Measurements from ENCODE around the gene CAPN15. TPM values are rescaled to one million over a fixed set of nuclear protein-coding genes. Genes with fewer than 3 reads are reported as not detected.

Gene CAPN15
- total and polyA plus RNA-seq, 3 donors from 2014 or later, result 48.0 to 115 (median 108) TPM

GRCh38 chr16:537415-538335, 10.2 kb downstream of the CAPN15 start:
- Histone ChIP-seq H3K27me3 (no peaks in the 10 kb centered on the region), H3K4me3 (no peak overlapping the region), H3K9me3 (no peaks in the 10 kb centered on the region), H3K4me1 (peaks cover 16% of the 10 kb centered on the region), H3K36me3 (ENCODE audit: low read depth, missing control alignments) (no peaks in the 10 kb centered on the region), H3K27ac (no peak overlapping the region)
- 96% methylated on average over 52 to 60 of the region's 60 CpGs for WGBS, 2 donors
- TF ChIP-seq POLR2A (IDR thresholded peaks at IDR 0.05) (no peak), CTCF (IDR thresholded peaks at IDR 0.05) (no peak)
- no peak for DNase-seq
- intact Hi-C loops (cut with DNase I; ENCODE audit: low total_unique reads), result no loop called here

GRCh38 chr16:539901-540530, 12.5 kb downstream of the CAPN15 start:
- Histone ChIP-seq H3K27ac (no peak overlapping the region), H3K4me1 (no peaks in the 10 kb centered on the region), H3K36me3 (ENCODE audit: low read depth, missing control alignments) (no peaks in the 10 kb centered on the region), H3K4me3 (no peak overlapping the region), H3K27me3 (no peaks in the 10 kb centered on the region), H3K9me3 (no peaks in the 10 kb centered on the region)
- no peak for DNase-seq
- TF ChIP-seq CTCF (IDR thresholded peaks at IDR 0.05), result no peak
- no peak for TF ChIP-seq POLR2A (IDR thresholded peaks at IDR 0.05)
- 92% methylated on average over 30 of the region's 34 CpGs for WGBS, 2 donors
- intact Hi-C loops (cut with DNase I; ENCODE audit: low total_unique reads), result no loop called here

GRCh38 chr16:540645-541340, 13.3 kb downstream of the CAPN15 start:
- 69% methylated on average over 7 to 29 of the region's 29 CpGs for WGBS, 2 donors
- intact Hi-C loops (cut with DNase I; ENCODE audit: low total_unique reads), result no loop called here
- H3K36me3 ChIP-seq (ENCODE audit: low read depth, missing control alignments), result no peaks in the 10 kb centered on the region

More at GRCh38 chr16:540645-541340, 13.3 kb downstream of the CAPN15 start:
- Histone ChIP-seq H3K27ac (no peak overlapping the region), H3K27me3 (no peaks in the 10 kb centered on the region), H3K4me3 (no peak overlapping the region), H3K9me3 (no peaks in the 10 kb centered on the region), H3K4me1 (no peaks in the 10 kb centered on the region)
- TF ChIP-seq POLR2A (IDR thresholded peaks at IDR 0.05), result no peak
- no peak for TF ChIP-seq CTCF (IDR thresholded peaks at IDR 0.05)
- no peak for DNase-seq

Measured in testis (tissue), 3 donors.